ENCODE results near the gene CWF19L2.

The CWF19L2 gene

GRCh38 chr11:107316426-107316825 lies 141.2 kb downstream of the CWF19L2 start:
- TF ChIP-seq CTCF (IDR thresholded peaks at IDR 0.05; ENCODE audit: control insufficient read depth, extremely low read depth, insufficient read depth), result no peak
- no peak for DNase-seq (ENCODE audit: low read depth)
- no peak overlapping the region for H3K4me3 ChIP-seq (ENCODE audit: low read depth, low read length)

GRCh38 chr11:107307991-107308390 lies 149.6 kb downstream of the CWF19L2 start:
- DNase-seq (ENCODE audit: low read depth), result no peak
- no peak overlapping the region for H3K4me3 ChIP-seq (ENCODE audit: low read depth, low read length)
- TF ChIP-seq CTCF (IDR thresholded peaks at IDR 0.05; ENCODE audit: control insufficient read depth, extremely low read depth, insufficient read depth), result no peak

- peak; percentile 4 for DNase-seq (ENCODE audit: low read depth)
- H3K4me3 ChIP-seq (ENCODE audit: low read depth, low read length), result no peak overlapping the region
- no peak for TF ChIP-seq CTCF (IDR thresholded peaks at IDR 0.05; ENCODE audit: control insufficient read depth, extremely low read depth, insufficient read depth)
These were observed 155.7 kb downstream of the CWF19L2 start for GRCh38 chr11:107301878-107302277.

- no peak for TF ChIP-seq CTCF (IDR thresholded peaks at IDR 0.05; ENCODE audit: control insufficient read depth, extremely low read depth, insufficient read depth)
- no peak for DNase-seq (ENCODE audit: low read depth)
- H3K4me3 ChIP-seq (ENCODE audit: low read depth, low read length), result no peak overlapping the region
These were observed 163.8 kb downstream of the CWF19L2 start for GRCh38 chr11:107293677-107294344.

GRCh38 chr11:107282195-107282594 lies 175.4 kb downstream of the CWF19L2 start:
- no peak for TF ChIP-seq CTCF (IDR thresholded peaks at IDR 0.05; ENCODE audit: control insufficient read depth, extremely low read depth, insufficient read depth)
- no peak for DNase-seq (ENCODE audit: low read depth)
- H3K4me3 ChIP-seq (ENCODE audit: low read depth, low read length), result no peak overlapping the region

All from LNCaP clone FGC (cell line).